ENCODE data around the gene PPP1R7.

PPP1R7 gene

DNA sequence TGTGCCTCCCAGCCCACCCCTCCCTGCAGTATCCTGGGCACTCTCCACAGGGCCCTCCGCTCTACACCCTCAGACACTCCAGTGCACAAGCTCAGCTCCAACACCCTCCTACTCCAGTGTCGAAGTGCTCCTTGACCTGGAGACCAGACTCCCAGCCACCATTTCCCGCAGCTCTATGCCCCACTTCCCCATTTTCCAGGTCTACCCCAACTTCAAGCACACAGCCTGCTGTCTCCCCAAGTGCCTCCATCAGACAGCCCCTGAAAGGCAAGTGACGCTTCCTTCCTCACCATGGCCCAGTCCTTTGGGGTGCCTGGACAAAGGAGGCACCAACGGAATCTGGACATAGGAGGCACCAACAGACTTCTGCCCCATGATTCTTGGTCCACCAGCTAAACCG is 8.2 kb upstream of the PPP1R7 start:
- Histone ChIP-seq H3K27ac (ENCODE audit: low read depth, low read length) (no peak overlapping the region), H3K27me3 (ENCODE audit: control insufficient read depth, insufficient read depth, low read length) (no peaks in the 10 kb centered on the region), H3K4me1 (ENCODE audit: control insufficient read depth, insufficient read depth, low read length) (no peaks in the 10 kb centered on the region), H3K36me3 (ENCODE audit: control insufficient read depth, insufficient read depth, low read length) (peaks cover 47% of the 10 kb centered on the region), H3K9ac (ENCODE audit: low read length) (no peak overlapping the region), H3K9me3 (ENCODE audit: control insufficient read depth, insufficient read depth, low read depth, low read length) (no peaks in the 10 kb centered on the region), H3K4me3 (ENCODE audit: low read depth, low read length) (no peak overlapping the region)

DNA sequence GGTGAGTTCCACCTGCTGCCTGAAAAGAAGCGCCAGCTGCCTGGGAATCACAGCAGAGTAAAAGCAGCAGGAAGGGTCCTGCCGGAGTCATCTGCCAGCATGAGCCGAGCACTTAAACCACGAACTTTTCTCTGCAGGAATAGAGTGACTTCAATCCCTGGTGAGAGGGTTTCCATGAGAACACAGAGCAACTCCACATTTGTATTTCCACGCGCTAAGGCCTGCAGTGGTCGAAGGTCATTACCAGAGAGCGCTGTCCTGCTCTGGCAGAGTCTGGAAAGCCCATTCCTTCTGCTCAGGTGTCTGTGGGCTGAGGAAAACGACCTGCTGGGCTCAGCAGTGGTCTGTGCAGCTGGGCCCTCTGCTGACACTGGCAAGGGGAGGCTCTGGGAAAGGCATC is 7.7 kb upstream of the PPP1R7 start:
- H3K27me3 ChIP-seq (ENCODE audit: control insufficient read depth, insufficient read depth, low read length), result no peaks in the 10 kb centered on the region
- no peak overlapping the region for H3K4me3 ChIP-seq (ENCODE audit: low read depth, low read length)
- peaks cover 42% of the 10 kb centered on the region for H3K36me3 ChIP-seq (ENCODE audit: control insufficient read depth, insufficient read depth, low read length)
- H3K9me3 ChIP-seq (ENCODE audit: control insufficient read depth, insufficient read depth, low read depth, low read length), result no peaks in the 10 kb centered on the region
- H3K9ac ChIP-seq (ENCODE audit: low read length), result no peak overlapping the region
- no peak overlapping the region for H3K27ac ChIP-seq (ENCODE audit: low read depth, low read length)
- H3K4me1 ChIP-seq (ENCODE audit: control insufficient read depth, insufficient read depth, low read length), result no peaks in the 10 kb centered on the region

DNA sequence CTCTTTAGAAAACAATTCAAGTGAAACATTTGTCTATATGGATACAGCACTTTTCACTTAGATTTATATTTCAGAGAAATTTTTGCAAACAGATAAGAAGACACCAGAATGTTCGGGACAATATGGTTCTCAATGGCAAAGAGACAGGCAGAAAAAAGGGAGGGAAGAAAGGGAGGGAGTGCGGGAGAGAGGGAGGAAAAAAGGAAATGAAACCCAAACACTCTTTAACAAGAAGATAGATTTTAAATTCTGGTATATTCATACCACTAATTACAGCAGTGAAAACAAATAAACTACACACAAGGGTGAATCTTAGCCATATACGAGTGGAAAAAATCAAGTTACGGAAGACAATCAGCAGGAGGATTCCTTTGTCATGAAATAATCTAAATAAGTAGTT is 4.0 kb upstream of the PPP1R7 start:
- peaks cover 7% of the 10 kb centered on the region for H3K36me3 ChIP-seq (ENCODE audit: control insufficient read depth, insufficient read depth, low read length)
- no peak overlapping the region for H3K27ac ChIP-seq (ENCODE audit: low read depth, low read length)
- H3K9ac ChIP-seq (ENCODE audit: low read length), result no peak overlapping the region
- peaks cover 2% of the 10 kb centered on the region; the same call in 1 of the 2 replicates for H3K27me3 ChIP-seq (ENCODE audit: control insufficient read depth, insufficient read depth, low read length)
- H3K4me1 ChIP-seq (ENCODE audit: control insufficient read depth, insufficient read depth, low read length), result peaks cover 10% of the 10 kb centered on the region
- H3K9me3 ChIP-seq (ENCODE audit: control insufficient read depth, insufficient read depth, low read depth, low read length), result no peaks in the 10 kb centered on the region
- H3K4me3 ChIP-seq (ENCODE audit: low read depth, low read length), result no peak overlapping the region

DNA sequence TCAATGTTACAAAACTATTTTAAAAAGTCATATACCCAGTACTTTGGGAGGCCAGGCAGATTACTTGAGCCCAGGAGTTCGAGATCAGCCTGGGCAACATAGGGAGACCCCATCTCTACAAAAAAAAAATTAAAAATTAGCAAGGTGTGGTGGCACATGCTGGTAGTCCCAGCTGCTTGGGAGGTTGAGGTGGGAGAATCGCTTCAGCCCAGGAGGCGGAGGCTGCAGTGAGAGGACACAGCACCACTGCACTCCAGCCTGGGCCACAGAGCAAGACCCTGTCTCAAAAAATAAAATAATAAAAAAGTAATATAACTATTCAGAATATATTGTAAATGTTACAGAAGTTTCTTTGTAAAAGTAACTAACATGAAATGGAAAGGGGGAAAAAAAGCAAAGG is 2.9 kb upstream of the PPP1R7 start:
- H3K4me1 ChIP-seq (ENCODE audit: control insufficient read depth, insufficient read depth, low read length), result peaks cover 17% of the 10 kb centered on the region
- peaks cover 2% of the 10 kb centered on the region; the same call in 1 of the 2 replicates for H3K27me3 ChIP-seq (ENCODE audit: control insufficient read depth, insufficient read depth, low read length)
- H3K4me3 ChIP-seq (ENCODE audit: low read depth, low read length), result no peak overlapping the region
- no peak overlapping the region for H3K9ac ChIP-seq (ENCODE audit: low read length)
- peaks cover 5% of the 10 kb centered on the region for H3K36me3 ChIP-seq (ENCODE audit: control insufficient read depth, insufficient read depth, low read length)
- no peaks in the 10 kb centered on the region for H3K9me3 ChIP-seq (ENCODE audit: control insufficient read depth, insufficient read depth, low read depth, low read length)
- H3K27ac ChIP-seq (ENCODE audit: low read depth, low read length), result no peak overlapping the region

DNA sequence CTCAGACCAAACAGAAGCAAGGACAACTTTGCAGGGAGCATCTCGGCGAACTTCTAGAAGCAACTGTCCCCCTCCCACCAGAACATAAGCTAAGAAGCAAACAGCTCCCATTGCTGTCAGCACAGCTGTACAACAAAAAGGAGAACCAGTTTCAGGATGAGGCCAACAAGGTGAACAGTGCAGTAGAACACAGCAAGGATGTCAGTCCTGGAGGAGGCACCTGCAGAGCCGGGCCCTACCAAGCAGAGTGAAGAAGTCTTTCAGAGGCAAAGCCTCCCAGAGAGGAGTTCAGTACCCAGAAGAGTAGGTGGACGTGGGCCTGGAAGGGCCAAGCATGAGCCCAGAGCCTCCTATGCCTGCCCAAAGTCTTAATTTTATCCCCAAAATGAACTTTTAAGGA is 2.0 kb upstream of the PPP1R7 start:
- Histone ChIP-seq H3K9me3 (ENCODE audit: control insufficient read depth, insufficient read depth, low read depth, low read length) (no peaks in the 10 kb centered on the region), H3K9ac (ENCODE audit: low read length) (no peak overlapping the region), H3K4me3 (ENCODE audit: low read depth, low read length) (peak overlapping the region; percentile 75), H3K36me3 (ENCODE audit: control insufficient read depth, insufficient read depth, low read length) (no peaks in the 10 kb centered on the region), H3K27me3 (ENCODE audit: control insufficient read depth, insufficient read depth, low read length) (peaks cover 2% of the 10 kb centered on the region; the same call in 1 of the 2 replicates), H3K4me1 (ENCODE audit: control insufficient read depth, insufficient read depth, low read length) (peaks cover 17% of the 10 kb centered on the region), H3K27ac (ENCODE audit: low read depth, low read length) (no peak overlapping the region)

DNA sequence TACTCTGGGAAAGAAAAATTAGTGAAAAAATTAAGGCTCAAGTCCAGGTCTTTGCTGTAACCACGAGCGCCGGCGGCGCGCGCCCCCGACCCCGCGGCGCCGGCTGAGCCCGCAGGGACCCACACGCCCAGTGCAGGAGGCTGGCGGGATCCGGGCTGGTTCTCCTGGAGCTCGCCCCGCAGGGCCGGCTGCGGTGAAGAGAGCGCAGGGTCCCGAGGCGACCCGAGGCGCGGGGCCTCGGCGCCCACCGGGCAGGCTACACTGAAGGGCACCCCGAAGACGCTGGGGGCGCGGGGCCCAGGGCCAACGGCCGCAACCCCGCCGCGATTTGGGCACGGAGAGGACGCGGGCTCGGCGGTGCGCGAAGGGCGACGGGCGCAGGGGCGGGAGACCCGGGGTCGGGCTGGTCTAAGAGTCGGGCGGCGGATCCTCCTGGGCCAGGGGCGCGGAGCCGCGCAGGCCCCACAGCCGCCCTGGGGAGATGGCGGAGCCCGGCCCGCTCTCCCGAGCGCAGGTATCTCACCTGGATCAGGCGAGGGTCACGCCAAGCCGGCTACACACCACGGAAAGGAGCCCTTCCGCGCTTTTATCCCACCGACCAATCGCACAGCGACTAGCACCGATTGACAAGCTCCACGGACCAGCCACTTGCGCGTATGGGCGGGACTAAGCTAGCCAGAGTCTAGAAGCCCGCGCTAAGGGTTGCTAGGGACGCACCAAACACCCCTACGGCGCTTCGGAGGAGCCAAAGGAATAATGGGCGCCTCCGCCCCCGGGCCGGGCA is 1.2 kb upstream of the PPP1R7 start, which contains the start of gene PASK:
PASK (minus strand) TSS at position 582 of the 784 bp plus-strand sequence. CDS start 6,440 bp downstream, outside the sequence.
- H3K36me3 ChIP-seq (ENCODE audit: control insufficient read depth, insufficient read depth, low read length), result no peaks in the 10 kb centered on the region; the same call in 1 of the 2 replicates
- H3K4me1 ChIP-seq (ENCODE audit: control insufficient read depth, insufficient read depth, low read length), result peaks cover 17% of the 10 kb centered on the region
- peak within 1 kb of the TSS; percentile 67 for H3K9ac ChIP-seq (ENCODE audit: low read length)
- H3K27me3 ChIP-seq (ENCODE audit: control insufficient read depth, insufficient read depth, low read length), result peaks cover 2% of the 10 kb centered on the region; the same call in 1 of the 2 replicates
- peak within 1 kb of the TSS; percentile 75 for H3K4me3 ChIP-seq (ENCODE audit: low read depth, low read length)
- no peaks in the 10 kb centered on the region for H3K9me3 ChIP-seq (ENCODE audit: control insufficient read depth, insufficient read depth, low read depth, low read length)
- H3K27ac ChIP-seq (ENCODE audit: low read depth, low read length), result peak within 1 kb of the TSS; percentile 43; the same call in 1 of the 2 replicates

DNA sequence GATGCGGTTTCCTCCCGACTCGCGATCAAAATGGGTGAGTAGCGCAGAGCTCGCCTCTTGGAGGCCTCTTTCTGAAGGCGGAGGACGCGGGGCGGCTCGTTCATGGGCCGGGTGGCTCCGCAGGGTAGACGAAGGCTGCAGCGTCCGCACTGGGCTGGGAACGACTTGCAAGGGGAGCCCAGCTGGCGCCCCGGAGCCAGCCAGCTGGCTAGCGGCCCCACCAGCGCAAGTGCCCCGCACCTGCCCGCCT is 667 bp upstream of the PPP1R7 start:
- peaks cover 2% of the 10 kb centered on the region; the same call in 1 of the 2 replicates for H3K27me3 ChIP-seq (ENCODE audit: control insufficient read depth, insufficient read depth, low read length)
- H3K36me3 ChIP-seq (ENCODE audit: control insufficient read depth, insufficient read depth, low read length), result no peaks in the 10 kb centered on the region; the same call in 1 of the 2 replicates
- no peaks in the 10 kb centered on the region for H3K9me3 ChIP-seq (ENCODE audit: control insufficient read depth, insufficient read depth, low read depth, low read length)
- H3K4me1 ChIP-seq (ENCODE audit: control insufficient read depth, insufficient read depth, low read length), result peaks cover 17% of the 10 kb centered on the region
- H3K4me3 ChIP-seq (ENCODE audit: low read depth, low read length), result peak overlapping the region; percentile 75
- no peak overlapping the region for H3K27ac ChIP-seq (ENCODE audit: low read depth, low read length)
- H3K9ac ChIP-seq (ENCODE audit: low read length), result peak overlapping the region; percentile 8

DNA sequence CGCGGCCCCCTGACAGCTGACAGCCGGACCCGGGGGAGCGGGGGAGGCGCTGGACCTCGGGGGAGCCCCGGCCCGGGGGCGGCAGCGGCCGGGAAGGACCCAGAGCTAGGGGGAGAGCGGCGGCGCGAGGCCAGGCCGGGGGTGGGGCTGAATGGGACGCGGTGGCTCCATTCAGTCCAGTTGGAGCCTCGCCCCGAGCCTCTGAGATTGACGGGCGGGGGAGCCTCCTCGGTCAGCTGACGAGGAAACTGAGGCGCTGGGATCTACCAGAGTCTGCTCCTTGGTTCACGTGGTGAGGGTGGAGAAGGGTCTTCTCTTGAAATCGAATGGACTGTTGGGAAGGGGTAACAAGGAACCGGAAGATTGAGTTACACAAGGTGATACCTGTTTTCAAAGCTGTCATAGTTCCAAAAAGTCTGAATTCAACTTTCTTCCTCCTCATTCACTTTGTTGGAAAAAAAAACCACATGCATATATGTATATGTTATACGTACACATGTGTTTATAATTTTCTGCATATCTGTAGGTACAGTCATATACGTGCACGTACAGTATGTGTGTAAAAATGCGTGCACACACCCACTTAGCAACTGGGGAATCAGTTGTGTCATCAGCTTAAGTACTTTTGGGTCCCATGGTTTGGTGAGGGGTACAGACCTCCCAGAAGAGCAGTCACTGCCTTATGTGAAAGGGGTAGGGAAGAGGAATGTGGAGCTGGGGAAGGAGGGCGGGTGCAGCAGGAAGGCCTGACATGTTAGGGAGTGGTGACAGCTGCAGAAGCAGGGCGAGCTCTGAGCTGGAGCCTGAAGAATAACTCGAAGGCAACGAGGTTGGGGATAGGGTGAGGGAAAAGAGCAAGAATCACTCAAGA is 628 bp downstream of the PPP1R7 start:
- Histone ChIP-seq H3K9me3 (ENCODE audit: control insufficient read depth, insufficient read depth, low read depth, low read length) (no peaks in the 10 kb centered on the region), H3K27me3 (ENCODE audit: control insufficient read depth, insufficient read depth, low read length) (peaks cover 2% of the 10 kb centered on the region; the same call in 1 of the 2 replicates), H3K4me1 (ENCODE audit: control insufficient read depth, insufficient read depth, low read length) (peaks cover 17% of the 10 kb centered on the region), H3K36me3 (ENCODE audit: control insufficient read depth, insufficient read depth, low read length) (peaks cover 3% of the 10 kb centered on the region; the same call in 1 of the 2 replicates), H3K27ac (ENCODE audit: low read depth, low read length) (no peak overlapping the region), H3K4me3 (ENCODE audit: low read depth, low read length) (peak overlapping the region; percentile 75), H3K9ac (ENCODE audit: low read length) (peak overlapping the region; percentile 51)

DNA sequence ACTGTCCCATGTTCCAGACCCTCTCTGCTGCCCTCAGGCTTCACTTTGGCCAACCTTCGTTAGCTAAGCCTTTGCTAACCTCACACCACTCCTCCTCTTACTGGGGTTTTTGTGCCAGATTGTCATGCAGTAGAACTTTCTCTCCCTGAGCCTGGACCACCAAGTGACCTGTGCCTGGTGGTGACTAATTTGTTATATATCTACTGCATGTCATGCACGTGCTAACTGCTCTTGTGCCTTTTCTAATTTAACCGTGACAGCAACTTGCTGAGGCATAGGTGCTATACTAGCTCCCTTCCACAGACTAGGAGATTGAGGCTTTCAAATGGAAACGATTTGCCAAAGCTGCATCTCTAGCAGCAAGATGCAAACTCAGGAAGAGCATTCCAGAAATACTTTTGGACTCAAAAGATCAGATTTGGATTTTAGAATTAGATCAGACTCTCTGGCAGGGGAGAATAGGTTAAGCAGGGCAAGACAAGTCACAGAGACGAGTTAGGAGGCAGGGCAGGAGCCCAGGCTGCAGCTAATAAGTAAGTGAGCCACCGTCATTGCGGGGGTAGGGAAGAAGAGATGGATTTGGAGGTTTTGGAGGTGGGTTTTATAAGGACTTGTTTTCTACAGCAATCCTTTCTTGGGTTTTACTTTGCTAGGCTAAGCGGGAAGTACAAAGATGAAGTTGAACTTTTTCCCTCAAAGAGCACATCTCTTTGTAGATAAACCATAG is 1.8 kb downstream of the PPP1R7 start:
- Histone ChIP-seq H3K27me3 (ENCODE audit: control insufficient read depth, insufficient read depth, low read length) (peaks cover 2% of the 10 kb centered on the region; the same call in 1 of the 2 replicates), H3K9ac (ENCODE audit: low read length) (no peak overlapping the region)

DNA sequence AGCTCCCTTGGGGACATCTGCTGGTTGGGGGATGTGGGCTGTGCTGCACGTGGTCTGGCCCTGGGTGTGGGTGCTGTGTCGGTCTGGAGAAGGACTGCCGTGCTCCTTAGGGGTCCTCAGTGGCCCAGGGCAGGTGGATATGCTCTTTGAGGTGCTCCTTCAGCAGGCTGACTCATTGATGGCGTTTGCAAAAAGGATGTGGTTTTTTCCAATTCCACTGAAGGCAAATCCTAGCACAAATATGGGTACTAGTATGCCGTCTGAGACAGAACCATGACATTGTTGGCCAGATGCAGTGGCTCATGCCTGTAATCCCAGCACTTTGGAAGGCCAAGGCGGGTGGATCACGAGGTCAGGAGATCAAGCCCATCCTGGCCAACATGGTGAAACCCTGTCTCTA is 3.3 kb downstream of the PPP1R7 start:
- Histone ChIP-seq H3K9me3 (ENCODE audit: control insufficient read depth, insufficient read depth, low read depth, low read length) (no peaks in the 10 kb centered on the region), H3K27me3 (ENCODE audit: control insufficient read depth, insufficient read depth, low read length) (no peaks in the 10 kb centered on the region; the same call in 1 of the 2 replicates), H3K27ac (ENCODE audit: low read depth, low read length) (no peak overlapping the region), H3K4me3 (ENCODE audit: low read depth, low read length) (no peak overlapping the region), H3K9ac (ENCODE audit: low read length) (no peak overlapping the region), H3K36me3 (ENCODE audit: control insufficient read depth, insufficient read depth, low read length) (peaks cover 14% of the 10 kb centered on the region), H3K4me1 (ENCODE audit: control insufficient read depth, insufficient read depth, low read length) (peaks cover 10% of the 10 kb centered on the region)

More for the DNA sequence above, 1.8 kb downstream of the PPP1R7 start:
- H3K36me3 ChIP-seq (ENCODE audit: control insufficient read depth, insufficient read depth, low read length), result peaks cover 3% of the 10 kb centered on the region; the same call in 1 of the 2 replicates
- no peaks in the 10 kb centered on the region for H3K9me3 ChIP-seq (ENCODE audit: control insufficient read depth, insufficient read depth, low read depth, low read length)
- no peak overlapping the region for H3K4me3 ChIP-seq (ENCODE audit: low read depth, low read length)
- peaks cover 17% of the 10 kb centered on the region for H3K4me1 ChIP-seq (ENCODE audit: control insufficient read depth, insufficient read depth, low read length)
- H3K27ac ChIP-seq (ENCODE audit: low read depth, low read length), result no peak overlapping the region

All from HUES6 (cell line).